Body of pancreas (tissue), 4 donors: ENCODE measurements around the gene ALCAM.

Experiments used
- POLR2A ChIP-seq, 3 donors: fragments of 450-650 bp; IDR thresholded peaks; one replicate each; pipeline ENCODE4 v1.6.1; 2016; ENCODE audit warnings: antibody characterized with exemption in 3 of 3, mild to moderate bottlenecking in 2 of 3
- TF ChIP-seq, protein P1 (sequence below), 7 experiments: fragments of 450-650 bp in 4 of 7; fragments of 200-600 bp in 3 of 7; sonication (generic) in 3 of 7; IDR thresholded peaks; one replicate each; pipeline ENCODE4 v1.5.1; 2016 to 2019; ENCODE audit warnings: antibody characterized with exemption in 7 of 7

DNA sequence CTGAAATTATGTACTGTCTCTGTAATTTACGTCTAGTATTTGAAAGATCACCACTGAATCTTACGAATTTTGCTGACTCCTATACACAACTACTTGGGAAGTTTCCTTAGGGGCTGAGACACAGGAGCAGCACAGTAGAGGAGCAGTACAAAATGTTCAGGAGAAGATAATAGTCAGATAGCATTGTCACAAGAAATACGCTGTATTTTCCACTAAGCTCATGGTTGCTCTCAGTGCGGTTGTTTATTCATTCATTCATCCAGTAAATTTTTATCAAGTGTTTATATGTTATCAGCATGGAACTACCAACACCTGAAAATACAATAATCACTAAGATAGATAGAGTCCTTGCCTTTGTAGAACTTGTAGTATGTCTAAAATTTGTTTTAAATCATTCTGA lies 34.5 kb downstream of the ALCAM start:
- TF ChIP-seq, protein P1, sequence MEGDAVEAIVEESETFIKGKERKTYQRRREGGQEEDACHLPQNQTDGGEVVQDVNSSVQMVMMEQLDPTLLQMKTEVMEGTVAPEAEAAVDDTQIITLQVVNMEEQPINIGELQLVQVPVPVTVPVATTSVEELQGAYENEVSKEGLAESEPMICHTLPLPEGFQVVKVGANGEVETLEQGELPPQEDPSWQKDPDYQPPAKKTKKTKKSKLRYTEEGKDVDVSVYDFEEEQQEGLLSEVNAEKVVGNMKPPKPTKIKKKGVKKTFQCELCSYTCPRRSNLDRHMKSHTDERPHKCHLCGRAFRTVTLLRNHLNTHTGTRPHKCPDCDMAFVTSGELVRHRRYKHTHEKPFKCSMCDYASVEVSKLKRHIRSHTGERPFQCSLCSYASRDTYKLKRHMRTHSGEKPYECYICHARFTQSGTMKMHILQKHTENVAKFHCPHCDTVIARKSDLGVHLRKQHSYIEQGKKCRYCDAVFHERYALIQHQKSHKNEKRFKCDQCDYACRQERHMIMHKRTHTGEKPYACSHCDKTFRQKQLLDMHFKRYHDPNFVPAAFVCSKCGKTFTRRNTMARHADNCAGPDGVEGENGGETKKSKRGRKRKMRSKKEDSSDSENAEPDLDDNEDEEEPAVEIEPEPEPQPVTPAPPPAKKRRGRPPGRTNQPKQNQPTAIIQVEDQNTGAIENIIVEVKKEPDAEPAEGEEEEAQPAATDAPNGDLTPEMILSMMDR (IDR thresholded peaks at IDR 0.05): no peak
- no peak for TF ChIP-seq POLR2A (IDR thresholded peaks at IDR 0.05)
